Loucy (cell line): ENCODE measurements around the gene RCE1.

ENCODE experiments used
- H2AFZ ChIP-seq: fragments of 200-600 bp; sonication (generic); 2 replicates; pipeline ENCODE4 v1.6.0; 2016; ENCODE audit warnings: antibody characterized with exemption, mild to moderate bottlenecking, low read length, moderate library complexity
- H3F3A ChIP-seq: fragments of 200-600 bp; 2 replicates; pipeline ENCODE4 v1.6.0; 2016; ENCODE audit warnings: antibody characterized with exemption, low read depth, mild to moderate bottlenecking
- H3K27me3 ChIP-seq: fragments of 200-600 bp; sonication (generic); 2 replicates; pipeline ENCODE4 v1.6.1; 2014; ENCODE audit warnings: low read length, mild to moderate bottlenecking; ENCODE audit not compliant: insufficient read depth, poor library complexity, severe bottlenecking
- H3K36me3 ChIP-seq: fragments of 200-600 bp; sonication (generic); 2 replicates; pipeline ENCODE4 v1.6.1; 2016; ENCODE audit warnings: low read length; ENCODE audit not compliant: insufficient read depth
- H3K4me1 ChIP-seq: fragments of 200-600 bp; sonication (generic); 2 replicates; pipeline ENCODE4 v1.5.1; 2014; ENCODE audit warnings: low read length, mild to moderate bottlenecking; ENCODE audit not compliant: insufficient read depth, poor library complexity, severe bottlenecking
- H3K4me2 ChIP-seq: fragments of 200-600 bp; sonication (generic); 2 replicates; pipeline ENCODE4 v1.6.0; 2014; ENCODE audit warnings: antibody characterized with exemption, low read length, low read depth, mild to moderate bottlenecking; ENCODE audit not compliant: poor library complexity, severe bottlenecking
- H3K4me3 ChIP-seq: fragments of 200-600 bp; sonication (generic); 2 replicates; pipeline ENCODE4 v1.5.1; 2014; ENCODE audit warnings: low read length, mild to moderate bottlenecking, mixed read lengths; ENCODE audit not compliant: poor library complexity, severe bottlenecking
- H3K79me2 ChIP-seq: fragments of 200-600 bp; sonication (generic); 2 replicates; pipeline ENCODE4 v1.6.1; 2014; ENCODE audit warnings: low read length; ENCODE audit not compliant: insufficient read depth
- H3K9ac ChIP-seq: fragments of 200-600 bp; sonication (generic); 2 replicates; pipeline ENCODE4 v1.6.0; 2014; ENCODE audit warnings: mild to moderate bottlenecking, low read depth, low read length, moderate library complexity; ENCODE audit not compliant: poor library complexity, severe bottlenecking
- H3K9me2 ChIP-seq: fragments of 200-600 bp; sonication (generic); replicated peaks from 2 replicates; pipeline ENCODE4 v1.6.1; 2016; ENCODE audit warnings: low read depth, low read length, mixed read lengths
- H3K9me3 ChIP-seq: fragments of 200-600 bp; sonication (generic); 2 replicates; pipeline ENCODE4 v1.6.1; 2014; ENCODE audit warnings: mild to moderate bottlenecking, antibody characterized with exemption, low read length, low read depth; ENCODE audit not compliant: insufficient read depth
- H4K20me1 ChIP-seq: fragments of 200-600 bp; sonication (generic); 2 replicates; pipeline ENCODE4 v1.6.0; 2014; ENCODE audit warnings: antibody characterized with exemption, low read length, mild to moderate bottlenecking; ENCODE audit not compliant: insufficient read depth, poor library complexity, severe bottlenecking
- CTCF ChIP-seq: fragments of 200-600 bp; sonication (generic); conservative IDR thresholded peaks from 2 replicates; pipeline ENCODE4 v1.5.1; 2014; ENCODE audit warnings: mild to moderate bottlenecking, antibody characterized with exemption, low read length
- EZH2phosphoT487 ChIP-seq: fragments of 200-600 bp; IDR thresholded peaks from 2 replicates; pipeline ENCODE4 v1.6.1; 2018; ENCODE audit warnings: antibody characterized with exemption, mild to moderate bottlenecking, moderate library complexity, borderline replicate concordance

Gene RCE1

GRCh38 chr11:66856496-66857233, 13.4 kb downstream of the RCE1 start, which contains the start of gene LRFN4:
TSS of gene LRFN4 (plus strand) at chr11:66857064. CDS start at chr11:66857745, 681 bp downstream.
- Histone ChIP-seq H3K79me2 (peaks cover 34% of the 10 kb centered on the region), H3K9ac (peak within 1 kb of the TSS; percentile 98), H3K4me2 (peak within 1 kb of the TSS; percentile 88), H3K4me1 (peaks cover 21% of the 10 kb centered on the region), H3K9me3 (no peaks in the 10 kb centered on the region), H3K27me3 (no peaks in the 10 kb centered on the region), H4K20me1 (peaks cover 9% of the 10 kb centered on the region), H3F3A (no peaks in the 10 kb centered on the region), H3K36me3 (no peaks in the 10 kb centered on the region), H3K4me3 (peak within 1 kb of the TSS; percentile 88), H3K9me2 (no peaks in the 10 kb centered on the region), H2AFZ (peak within 1 kb of the TSS; percentile 93)
- no peak for TF ChIP-seq CTCF
- no peak for TF ChIP-seq EZH2phosphoT487

GRCh38 chr11:66857234-66857926, 14.1 kb downstream of the RCE1 start:
- Histone ChIP-seq H3K4me1 (peaks cover 21% of the 10 kb centered on the region), H3K27me3 (no peaks in the 10 kb centered on the region), H3K36me3 (no peaks in the 10 kb centered on the region), H3K9me2 (no peaks in the 10 kb centered on the region), H3K4me2 (peak overlapping the region; percentile 79), H3K79me2 (peaks cover 34% of the 10 kb centered on the region), H3F3A (no peaks in the 10 kb centered on the region), H2AFZ (no peak overlapping the region), H3K9ac (peak overlapping the region; percentile 71), H3K9me3 (no peaks in the 10 kb centered on the region), H4K20me1 (peaks cover 9% of the 10 kb centered on the region), H3K4me3 (peak overlapping the region; percentile 88)
- TF ChIP-seq CTCF (no peak), EZH2phosphoT487 (no peak)

DNA sequence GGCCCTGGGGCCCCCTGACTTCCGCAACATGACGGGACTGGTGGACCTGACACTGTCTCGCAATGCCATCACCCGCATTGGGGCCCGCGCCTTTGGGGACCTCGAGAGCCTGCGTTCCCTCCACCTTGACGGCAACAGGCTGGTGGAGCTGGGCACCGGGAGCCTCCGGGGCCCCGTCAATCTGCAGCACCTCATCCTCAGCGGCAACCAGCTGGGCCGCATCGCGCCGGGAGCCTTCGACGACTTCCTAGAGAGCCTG, 14.6 kb downstream of the RCE1 start:
- Histone ChIP-seq H3K9ac (peak overlapping the region; percentile 71), H3K9me3 (no peaks in the 10 kb centered on the region), H4K20me1 (peaks cover 9% of the 10 kb centered on the region), H3K4me3 (peak overlapping the region; percentile 88), H3K9me2 (no peaks in the 10 kb centered on the region), H3K79me2 (peaks cover 34% of the 10 kb centered on the region), H3K27me3 (no peaks in the 10 kb centered on the region), H2AFZ (no peak overlapping the region), H3K4me1 (peaks cover 21% of the 10 kb centered on the region), H3F3A (no peaks in the 10 kb centered on the region), H3K36me3 (no peaks in the 10 kb centered on the region), H3K4me2 (peak overlapping the region; percentile 79)
- TF ChIP-seq EZH2phosphoT487 = no peak
- TF ChIP-seq CTCF = no peak
